Epithelial cell of proximal tubule (primary cell): ENCODE data around the gene LCAT. TPM values are rescaled to one million over a fixed set of nuclear protein-coding genes. Genes with fewer than 3 reads are reported as not detected.
"Not testable (repeated sequence)": the region's sequence is repeated elsewhere in the genome, so short reads cannot be mapped to it uniquely, and the experiment has no call there.

Experiments
- DNase-seq: peaks from one replicate; pipeline ENCODE4 v3.0.0-alpha.2; 2011; ENCODE audit warnings: low read depth
- H3K4me3 ChIP-seq: 2 replicates; pipeline ENCODE4 v1.5.1; 2011; ENCODE audit warnings: low read depth, mild to moderate bottlenecking, low read length
- total RNA-seq: library from RNA; depleted of rRNA; stranded (reverse); fragments of >200 nt; gene quantifications from 2 replicates; pipeline ENCODE4 v1.2.3, GENCODE V29; 2015
- TF ChIP-seq, protein P1 (sequence below): conservative IDR thresholded peaks from 2 replicates; pipeline ENCODE4 v1.5.1; 2012; ENCODE audit warnings: low read depth, mild to moderate bottlenecking, low read length

The LCAT gene
- total RNA-seq, 1 donor from 2014 or later: 7.5 TPM

DNA sequence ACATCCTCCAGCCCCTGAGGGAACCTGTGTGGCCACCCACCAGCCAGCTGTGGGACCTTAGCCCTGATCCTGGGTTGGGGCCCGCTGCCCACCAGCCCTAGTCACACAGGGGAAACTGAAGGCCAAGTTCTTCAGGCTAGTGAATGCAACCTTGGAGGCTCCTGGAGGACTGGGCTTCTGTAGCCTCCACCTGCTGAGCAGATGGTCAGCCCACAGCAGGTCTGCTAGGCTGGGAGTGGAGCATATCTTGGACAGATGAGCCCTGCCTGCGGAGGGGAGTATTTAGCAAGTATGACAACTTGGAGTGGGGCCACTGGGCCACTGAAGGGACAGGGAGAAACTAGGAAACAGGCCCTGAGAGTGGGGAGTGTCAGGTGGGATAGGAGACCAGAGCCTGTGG, 32.3 kb upstream of the LCAT start:
- TF ChIP-seq, protein P1, sequence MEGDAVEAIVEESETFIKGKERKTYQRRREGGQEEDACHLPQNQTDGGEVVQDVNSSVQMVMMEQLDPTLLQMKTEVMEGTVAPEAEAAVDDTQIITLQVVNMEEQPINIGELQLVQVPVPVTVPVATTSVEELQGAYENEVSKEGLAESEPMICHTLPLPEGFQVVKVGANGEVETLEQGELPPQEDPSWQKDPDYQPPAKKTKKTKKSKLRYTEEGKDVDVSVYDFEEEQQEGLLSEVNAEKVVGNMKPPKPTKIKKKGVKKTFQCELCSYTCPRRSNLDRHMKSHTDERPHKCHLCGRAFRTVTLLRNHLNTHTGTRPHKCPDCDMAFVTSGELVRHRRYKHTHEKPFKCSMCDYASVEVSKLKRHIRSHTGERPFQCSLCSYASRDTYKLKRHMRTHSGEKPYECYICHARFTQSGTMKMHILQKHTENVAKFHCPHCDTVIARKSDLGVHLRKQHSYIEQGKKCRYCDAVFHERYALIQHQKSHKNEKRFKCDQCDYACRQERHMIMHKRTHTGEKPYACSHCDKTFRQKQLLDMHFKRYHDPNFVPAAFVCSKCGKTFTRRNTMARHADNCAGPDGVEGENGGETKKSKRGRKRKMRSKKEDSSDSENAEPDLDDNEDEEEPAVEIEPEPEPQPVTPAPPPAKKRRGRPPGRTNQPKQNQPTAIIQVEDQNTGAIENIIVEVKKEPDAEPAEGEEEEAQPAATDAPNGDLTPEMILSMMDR: no peak
- DNase-seq: no peak
- no peak overlapping the region for H3K4me3 ChIP-seq

DNA sequence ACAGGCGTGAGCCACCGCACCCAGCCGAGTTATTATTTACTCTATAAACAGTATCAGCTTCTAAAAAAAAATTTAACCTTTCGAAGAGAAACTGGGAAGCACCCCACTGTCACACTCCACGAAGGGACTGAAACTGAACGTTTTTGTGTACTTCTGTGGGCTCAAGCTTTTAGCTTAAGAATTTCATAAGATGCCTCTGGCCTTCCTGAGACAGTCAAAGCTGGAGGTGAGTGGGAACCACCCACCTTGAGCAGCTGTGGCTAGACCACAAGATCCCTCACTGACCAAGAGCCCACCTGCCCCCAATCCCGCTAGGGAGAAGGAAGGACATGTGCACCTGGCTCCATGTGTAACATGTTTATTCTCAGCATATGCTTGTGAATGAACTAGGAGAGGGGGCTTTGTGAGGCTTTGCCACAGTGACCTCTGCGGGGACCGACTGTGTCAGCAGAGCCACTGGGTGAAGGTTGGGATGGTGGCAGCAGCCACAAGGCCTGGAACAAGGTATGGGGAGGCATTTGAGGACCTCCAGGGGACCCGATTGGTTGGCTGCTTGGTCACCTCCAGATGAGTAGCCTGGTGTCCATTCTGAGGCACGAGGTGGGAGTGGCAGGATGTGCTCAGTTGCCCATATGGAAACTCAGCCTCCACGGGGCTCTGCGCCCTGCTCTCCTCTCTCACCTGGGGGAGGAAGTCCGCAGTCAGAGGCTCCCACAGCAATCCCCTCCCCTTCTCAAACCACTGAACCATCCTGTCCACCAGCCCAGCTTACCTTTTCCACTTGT, 31.6 kb upstream of the LCAT start:
- no peak overlapping the region for H3K4me3 ChIP-seq
- TF ChIP-seq, protein P1: no peak
- DNase-seq: no peak

DNA sequence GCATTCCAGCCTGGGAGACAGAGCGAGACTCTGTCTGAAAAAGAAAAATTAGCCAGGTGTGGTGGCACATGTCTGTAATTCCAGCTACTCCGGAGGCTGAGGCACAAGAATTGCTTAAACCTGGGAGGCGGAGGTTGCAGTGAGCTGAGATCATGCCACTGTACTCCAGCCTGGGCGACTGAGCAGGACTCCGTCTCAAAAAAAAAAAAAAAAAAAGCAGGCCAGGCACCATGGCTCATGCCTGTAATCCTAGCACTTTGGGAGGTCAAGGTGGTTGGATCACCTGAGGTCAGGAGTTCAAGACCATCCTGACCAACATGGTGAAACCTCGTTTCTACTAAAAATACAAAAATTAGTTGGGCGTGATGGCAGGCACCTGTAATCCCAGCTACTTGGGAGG, 28.4 kb upstream of the LCAT start:
- not testable (repeated sequence) for DNase-seq, H3K4me3 ChIP-seq

DNA sequence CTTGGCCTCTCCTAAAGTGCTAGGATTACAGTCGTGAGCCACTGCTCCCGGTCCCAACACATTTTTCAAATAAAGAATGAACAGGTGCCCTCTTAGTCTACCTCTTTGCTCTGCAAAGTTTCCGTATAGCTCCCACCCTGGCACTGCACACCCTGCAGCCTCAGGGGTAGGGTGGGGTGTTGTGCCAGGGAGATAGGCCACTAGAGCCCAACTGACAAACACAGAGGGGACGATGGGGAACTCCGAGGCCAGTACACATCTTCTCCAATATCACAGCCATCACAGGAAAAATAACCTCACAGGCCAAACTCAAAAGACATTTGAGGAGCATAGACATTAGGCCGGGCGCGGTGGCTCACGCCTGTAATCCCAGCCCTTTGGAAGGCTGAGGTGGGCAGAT, 27.2 kb upstream of the LCAT start:
- H3K4me3 ChIP-seq: no peak overlapping the region
- no peak for DNase-seq
- TF ChIP-seq, protein P1: no peak

DNA sequence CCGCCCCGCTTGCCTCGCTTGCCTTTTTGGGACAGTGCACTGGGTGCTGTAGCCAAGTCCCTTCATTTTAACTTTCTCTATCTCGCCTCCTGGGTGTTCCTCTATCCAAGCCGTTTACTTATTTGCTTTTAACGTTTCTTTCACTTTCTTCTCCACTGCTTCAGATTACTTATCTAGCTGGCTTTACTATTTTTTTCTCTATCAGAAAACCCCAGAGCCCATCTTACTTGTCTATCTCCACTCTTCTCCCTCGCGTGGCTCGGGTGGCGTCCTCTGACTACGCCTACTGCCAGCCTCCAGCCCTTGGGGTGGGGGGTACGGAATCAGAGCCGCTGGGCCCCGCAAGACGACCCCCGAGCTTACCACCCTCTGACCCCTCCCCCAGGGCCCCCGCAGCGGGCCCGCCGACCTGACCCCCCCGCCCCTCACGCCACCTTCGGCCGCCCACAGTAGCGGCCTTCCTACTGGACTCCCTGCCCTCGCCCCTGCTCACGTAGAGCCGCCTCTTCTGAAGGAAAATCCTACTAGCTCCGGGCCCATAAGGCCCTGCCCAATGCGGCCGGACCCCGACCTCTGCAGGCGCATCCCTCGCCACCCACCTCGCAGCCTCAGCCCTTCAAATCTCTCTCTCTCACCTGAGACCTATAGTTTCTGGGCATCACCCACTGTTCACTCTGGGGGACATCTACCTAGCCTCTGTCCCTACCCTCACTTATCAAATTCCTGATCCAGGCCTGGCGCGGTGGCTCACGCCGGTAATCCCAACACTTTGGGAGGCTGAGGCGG, 25.5 kb upstream of the LCAT start:
- TF ChIP-seq, protein P1: no peak
- peak overlapping the region; percentile 72 for H3K4me3 ChIP-seq
- no peak for DNase-seq

DNA sequence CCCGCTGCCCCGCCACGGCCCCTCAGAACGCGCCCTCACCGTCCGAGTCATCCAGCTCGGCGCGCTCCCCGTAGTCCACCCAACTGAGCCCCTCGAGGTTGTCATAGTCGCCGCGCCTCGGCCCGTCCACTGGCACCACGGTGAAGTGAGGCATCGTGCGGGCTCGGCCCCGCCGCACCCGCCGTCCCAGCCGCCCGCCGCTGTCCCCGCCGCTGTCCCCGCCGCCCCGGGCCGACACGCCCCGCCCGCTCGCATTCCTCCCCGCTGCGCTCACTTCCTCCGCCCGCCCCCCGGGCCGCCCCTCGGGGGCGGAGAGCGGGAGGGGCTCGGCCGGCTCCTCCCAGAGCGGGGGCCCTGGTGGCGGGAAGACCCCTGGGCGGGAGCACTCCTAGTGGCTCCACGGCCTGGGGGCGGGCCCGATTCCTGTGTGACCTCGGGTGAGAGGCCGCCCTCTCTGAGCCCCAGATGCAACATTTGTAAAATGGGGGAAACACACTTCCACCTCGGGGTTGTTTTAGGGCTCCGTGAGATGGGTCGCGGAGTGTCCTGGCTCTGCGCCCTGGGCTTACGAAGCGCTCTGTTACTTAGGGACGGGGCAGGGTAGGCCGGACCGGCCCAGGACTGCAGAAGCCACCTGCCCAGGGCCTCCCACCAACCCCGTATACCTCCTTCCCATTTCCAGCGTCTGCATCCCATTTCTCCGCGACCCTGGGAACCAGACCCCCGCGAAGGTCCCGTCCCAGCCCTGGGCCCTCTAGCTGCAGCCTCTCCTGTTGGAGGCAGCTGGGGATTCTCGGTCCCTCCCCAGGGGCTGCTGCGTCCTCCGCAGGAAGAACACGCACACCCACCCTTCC, 24.7 kb upstream of the LCAT start, which contains the start of gene SLC12A4:
Gene SLC12A4 (minus strand): TSS at position 238 of the 854 bp plus-strand sequence. CDS start 84 bp downstream, at position 154.
- peak within 1 kb of the TSS; percentile 72 for H3K4me3 ChIP-seq
- TF ChIP-seq, protein P1: no peak
- no peak for DNase-seq

DNA sequence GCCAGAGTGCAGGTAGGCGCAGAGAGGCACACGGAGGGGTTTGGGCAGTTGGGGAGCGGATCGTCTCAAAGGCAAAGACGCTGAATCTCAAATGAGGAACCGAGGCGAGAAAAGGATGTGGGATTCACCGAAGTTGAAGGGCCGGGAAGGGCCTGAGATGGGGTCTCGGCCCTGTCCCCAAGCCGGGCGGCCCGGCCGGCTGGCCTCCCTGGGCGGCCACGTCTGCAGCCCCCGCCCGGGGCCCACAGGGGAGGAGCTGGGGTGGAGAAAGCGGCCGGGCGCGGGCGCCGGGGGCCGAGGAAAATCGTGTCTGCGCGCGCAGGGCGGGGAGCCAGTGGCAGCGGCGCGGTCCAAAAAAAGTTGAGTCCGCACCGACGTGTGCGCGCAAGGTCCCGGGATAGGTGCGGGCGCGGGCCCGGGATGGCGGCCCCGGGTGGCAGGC, 24.1 kb upstream of the LCAT start:
- DNase-seq: no peak
- H3K4me3 ChIP-seq: peak overlapping the region; percentile 72
- TF ChIP-seq, protein P1: no peak
